Mucosa of descending colon (tissue), 3 donors: ENCODE results near the gene TTC21B. TPM values are rescaled to one million over a fixed set of nuclear protein-coding genes. Genes with fewer than 3 reads are reported as not detected.

ENCODE experiments used
- ATAC-seq: fragments of 200-7000 bp; cut with Tn5 transposase; one replicate; pipeline ENCODE4 v1.9.1; 2020; ENCODE audit warnings: mild to moderate bottlenecking, moderate library complexity
- DNase-seq, 3 donors: peaks; one replicate each; pipeline ENCODE4 v3.0.0-alpha.2; 2020
- H3K36me3 ChIP-seq: fragments of 200-600 bp; one replicate; pipeline ENCODE4 v1.8.0; 2021; ENCODE audit warnings: low read depth, mild to moderate bottlenecking
- H3K4me1 ChIP-seq: fragments of 200-600 bp; one replicate; pipeline ENCODE4 v1.8.0; 2021; ENCODE audit warnings: low read depth, mild to moderate bottlenecking
- H3K4me3 ChIP-seq: fragments of 200-600 bp; one replicate; pipeline ENCODE4 v1.8.0; 2021; ENCODE audit warnings: mild to moderate bottlenecking
- H3K9me3 ChIP-seq: fragments of 200-600 bp; one replicate; pipeline ENCODE4 v1.8.0; 2021; ENCODE audit warnings: mild to moderate bottlenecking
- CTCF ChIP-seq: fragments of 200-600 bp; IDR thresholded peaks from one replicate; pipeline ENCODE4 v1.8.0; 2022; ENCODE audit warnings: antibody characterized with exemption, mild to moderate bottlenecking
- intact Hi-C, 2 donors: fragments of 100-400 bp; cut with DNase I in 1 of 2; cut with micrococcal nuclease in 1 of 2; formaldehyde crosslinking; loops; one replicate each; pipeline versions ENCODE4 v1.11.0 to v1.11.1; 2022; cut with DNase I, micrococcal nuclease
- total RNA-seq, 3 donors: library from RNA; stranded (reverse); fragmentation: NEBNext Ultra II Directional in 2 of 3; extraction: Animal tissue kit (Norgen Biotek cat#: 25700) in 2 of 3; gene quantifications; one replicate each; pipeline versions ENCODE4 v1.2.1 to v1.2.4, GENCODE V29; 2021 to 2023
- donor health status: DM: no; HTN: no; CAD: no; lungs with moderate emphysema.
- donor health status: DM: no; HTN: no; CAD: no.
- donor health status: DM: no; HTN: yes; CAD: no.

The TTC21B gene
- total RNA-seq, 3 donors from 2014 or later = 10.4 to 22.2 (median 17.2) TPM

GRCh38 chr2:165835363-165835762 lies 118.2 kb downstream of the TTC21B start:
- H3K4me3 ChIP-seq = no peak overlapping the region
- no peaks in the 10 kb centered on the region for H3K9me3 ChIP-seq
- peak; percentile 78 for ATAC-seq
- H3K36me3 ChIP-seq = no peaks in the 10 kb centered on the region
- TF ChIP-seq CTCF = no peak
- H3K4me1 ChIP-seq = no peaks in the 10 kb centered on the region
- peak in 1 of 3 donors; percentile 7 for DNase-seq
- intact Hi-C loops = no loop called here

- Histone ChIP-seq H3K9me3 (no peaks in the 10 kb centered on the region), H3K4me1 (no peaks in the 10 kb centered on the region), H3K36me3 (no peaks in the 10 kb centered on the region), H3K4me3 (no peak overlapping the region)
- no peak for ATAC-seq
- intact Hi-C loops = no loop called here
- DNase-seq = no peak
- TF ChIP-seq CTCF = no peak
These were observed 120.4 kb downstream of the TTC21B start for GRCh38 chr2:165833156-165833555.

GRCh38 chr2:165827921-165828276 lies 125.7 kb downstream of the TTC21B start:
- no peak for TF ChIP-seq CTCF
- ATAC-seq = no peak
- intact Hi-C loops = no loop called here

GRCh38 chr2:165827016-165827920 lies 126.3 kb downstream of the TTC21B start:
- H3K9me3 ChIP-seq = no peaks in the 10 kb centered on the region
- H3K4me1 ChIP-seq = no peaks in the 10 kb centered on the region
- no peak for DNase-seq
- intact Hi-C loops = no loop called here
- H3K36me3 ChIP-seq = no peaks in the 10 kb centered on the region
- H3K4me3 ChIP-seq = no peak overlapping the region
- TF ChIP-seq CTCF = no peak
- no peak for ATAC-seq

More at GRCh38 chr2:165827921-165828276, 125.7 kb downstream of the TTC21B start:
- H3K4me3 ChIP-seq = no peak overlapping the region
- no peak for DNase-seq
- no peaks in the 10 kb centered on the region for H3K4me1 ChIP-seq
- H3K9me3 ChIP-seq = no peaks in the 10 kb centered on the region
- no peaks in the 10 kb centered on the region for H3K36me3 ChIP-seq

- H3K4me3 ChIP-seq = no peak overlapping the region
- H3K9me3 ChIP-seq = no peaks in the 10 kb centered on the region
- intact Hi-C loops = no loop called here
- DNase-seq (no peak), ATAC-seq (no peak)
- no peaks in the 10 kb centered on the region for H3K36me3 ChIP-seq
- no peak for TF ChIP-seq CTCF
- H3K4me1 ChIP-seq = no peaks in the 10 kb centered on the region
These were observed 128.5 kb downstream of the TTC21B start for GRCh38 chr2:165825041-165825440.

Other genes starting within 250 kb of the TTC21B start
- 10 to 100 TPM; 33.4 to 82.8 (median 81.0) TPM for gene GALNT3, start 159.5 kb downstream of the TTC21B start, total RNA-seq
- under 1 TPM in 1 of 3 donors, not detected in 2; 0.82 TPM for gene SCN1A, start 174.2 kb upstream of the TTC21B start, total RNA-seq